Coronary artery (tissue), 2 donors: ENCODE results near the gene SAYSD1.

ENCODE experiments used
- DNase-seq: peaks from one replicate; pipeline ENCODE4 v3.0.0-alpha.2; 2017; ENCODE audit warnings: low spot score
- H3K27ac ChIP-seq, 2 donors: fragments of 200-600 bp; sonication (generic); one replicate each; pipeline ENCODE4 v1.5.1; 2016 to 2019
- H3K4me3 ChIP-seq: fragments of 200-600 bp; sonication (generic); 2 replicates; pipeline ENCODE4 v1.5.1; 2016; ENCODE audit warnings: mild to moderate bottlenecking, moderate library complexity
- TF ChIP-seq, protein P1 (sequence below): fragments of 200-600 bp; sonication (generic); IDR thresholded peaks from one replicate; pipeline ENCODE4 v1.5.1; 2019; ENCODE audit warnings: antibody characterized with exemption

The SAYSD1 gene

DNA sequence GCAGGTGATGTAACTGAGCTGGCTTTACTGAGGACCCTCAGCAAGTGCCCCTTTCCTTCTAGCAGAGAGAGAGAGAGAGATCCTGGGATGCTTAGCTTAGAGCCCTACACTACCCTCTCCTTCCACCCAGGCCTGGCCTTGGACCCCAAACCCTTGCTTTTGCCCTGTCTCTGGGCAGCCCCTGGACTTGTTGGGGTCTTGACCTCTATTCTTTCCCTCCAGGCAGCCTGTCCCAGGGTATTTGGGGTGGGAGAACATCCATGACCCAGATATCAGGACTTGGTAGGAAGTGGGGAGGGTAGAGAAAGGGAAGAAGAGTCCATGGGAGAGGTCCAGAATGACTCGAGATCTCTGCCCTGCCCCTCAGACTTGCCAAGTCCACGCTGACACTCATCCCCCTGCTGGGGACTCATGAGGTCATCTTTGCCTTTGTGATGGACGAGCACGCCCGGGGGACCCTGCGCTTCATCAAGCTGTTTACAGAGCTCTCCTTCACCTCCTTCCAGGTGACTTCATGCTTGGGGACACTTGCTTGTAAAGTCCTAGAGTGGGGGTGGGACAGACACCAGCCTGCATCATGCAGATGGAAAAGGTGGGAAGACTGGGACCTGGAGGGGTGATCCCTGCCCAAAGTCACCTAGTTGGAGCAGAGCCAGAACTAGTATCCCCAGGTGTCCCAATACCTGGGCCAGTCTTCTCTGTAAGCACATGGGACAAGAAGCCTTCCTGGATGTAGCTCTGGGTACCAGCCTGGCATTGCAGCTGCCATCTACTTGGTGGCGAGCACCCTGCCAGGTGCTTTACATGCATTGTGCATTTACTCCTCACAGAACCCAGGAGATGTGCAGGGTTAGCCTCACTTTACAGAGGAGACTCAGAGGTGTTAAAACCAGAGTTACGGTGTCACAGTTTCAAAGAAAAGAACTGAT lies 35.5 kb downstream of the SAYSD1 start:
- TF ChIP-seq, protein P1, sequence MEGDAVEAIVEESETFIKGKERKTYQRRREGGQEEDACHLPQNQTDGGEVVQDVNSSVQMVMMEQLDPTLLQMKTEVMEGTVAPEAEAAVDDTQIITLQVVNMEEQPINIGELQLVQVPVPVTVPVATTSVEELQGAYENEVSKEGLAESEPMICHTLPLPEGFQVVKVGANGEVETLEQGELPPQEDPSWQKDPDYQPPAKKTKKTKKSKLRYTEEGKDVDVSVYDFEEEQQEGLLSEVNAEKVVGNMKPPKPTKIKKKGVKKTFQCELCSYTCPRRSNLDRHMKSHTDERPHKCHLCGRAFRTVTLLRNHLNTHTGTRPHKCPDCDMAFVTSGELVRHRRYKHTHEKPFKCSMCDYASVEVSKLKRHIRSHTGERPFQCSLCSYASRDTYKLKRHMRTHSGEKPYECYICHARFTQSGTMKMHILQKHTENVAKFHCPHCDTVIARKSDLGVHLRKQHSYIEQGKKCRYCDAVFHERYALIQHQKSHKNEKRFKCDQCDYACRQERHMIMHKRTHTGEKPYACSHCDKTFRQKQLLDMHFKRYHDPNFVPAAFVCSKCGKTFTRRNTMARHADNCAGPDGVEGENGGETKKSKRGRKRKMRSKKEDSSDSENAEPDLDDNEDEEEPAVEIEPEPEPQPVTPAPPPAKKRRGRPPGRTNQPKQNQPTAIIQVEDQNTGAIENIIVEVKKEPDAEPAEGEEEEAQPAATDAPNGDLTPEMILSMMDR: no peak
- no peak overlapping the region for H3K27ac ChIP-seq
- DNase-seq: peak; percentile 59
- H3K4me3 ChIP-seq: no peak overlapping the region

DNA sequence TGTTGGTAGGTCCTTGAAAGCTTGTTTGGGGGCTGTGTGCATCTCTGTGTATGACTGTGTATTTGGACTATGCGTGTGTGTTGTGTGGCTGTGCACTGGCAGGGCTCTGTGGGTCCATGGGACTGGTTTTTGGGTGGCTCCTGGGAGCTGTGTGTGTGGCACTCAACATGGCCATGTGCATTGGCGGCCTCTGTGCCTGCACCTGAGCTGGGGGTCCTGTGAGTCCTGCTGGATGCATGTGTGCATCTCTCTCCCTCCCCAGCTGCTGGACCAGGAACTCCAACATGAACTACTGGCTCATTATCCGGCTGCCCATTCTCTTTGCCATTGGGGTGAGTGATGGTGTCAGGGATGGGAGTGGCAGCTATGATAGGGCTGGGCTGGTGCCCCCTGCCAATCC lies 36.3 kb downstream of the SAYSD1 start:
- H3K4me3 ChIP-seq: no peak overlapping the region
- TF ChIP-seq, protein P1: no peak
- no peak overlapping the region for H3K27ac ChIP-seq
- no peak for DNase-seq

DNA sequence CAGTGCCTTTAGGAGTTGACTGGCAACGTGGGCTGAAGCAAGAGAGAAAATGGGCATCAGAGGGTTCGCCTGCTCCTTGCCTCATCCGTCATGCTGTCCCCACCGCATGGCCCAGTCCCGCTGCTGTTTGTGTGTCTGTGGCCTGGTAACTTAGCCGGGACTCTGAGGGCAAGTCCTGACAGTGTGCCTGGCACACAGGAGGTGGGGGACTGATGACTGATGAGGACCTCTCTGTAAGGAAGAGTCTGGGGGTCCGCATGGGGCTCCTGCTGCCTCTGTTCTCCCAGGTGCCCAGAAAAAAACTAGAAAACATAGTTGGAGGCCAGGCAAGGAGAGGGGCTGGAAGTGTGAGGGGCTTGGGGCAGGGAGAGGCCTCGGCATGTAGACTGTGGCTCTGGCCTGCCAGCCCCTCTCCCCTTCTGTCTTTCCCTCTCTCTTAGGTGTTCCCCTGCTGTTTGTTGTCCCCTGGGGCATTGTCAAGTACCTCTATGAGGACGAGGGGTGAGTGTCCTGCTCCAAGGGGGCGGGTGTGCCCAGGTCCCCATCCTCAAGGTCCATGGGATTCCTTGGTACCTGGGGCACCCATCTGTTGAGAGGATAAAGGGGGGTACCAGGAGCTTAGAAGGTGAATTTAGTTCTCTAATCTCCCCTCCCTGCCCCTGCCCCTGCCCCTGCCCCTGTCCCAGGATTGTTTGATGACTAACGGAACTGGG lies 36.9 kb downstream of the SAYSD1 start:
- no peak overlapping the region for H3K27ac ChIP-seq
- TF ChIP-seq, protein P1: no peak
- H3K4me3 ChIP-seq: no peak overlapping the region
- peak; percentile 66 for DNase-seq

DNA sequence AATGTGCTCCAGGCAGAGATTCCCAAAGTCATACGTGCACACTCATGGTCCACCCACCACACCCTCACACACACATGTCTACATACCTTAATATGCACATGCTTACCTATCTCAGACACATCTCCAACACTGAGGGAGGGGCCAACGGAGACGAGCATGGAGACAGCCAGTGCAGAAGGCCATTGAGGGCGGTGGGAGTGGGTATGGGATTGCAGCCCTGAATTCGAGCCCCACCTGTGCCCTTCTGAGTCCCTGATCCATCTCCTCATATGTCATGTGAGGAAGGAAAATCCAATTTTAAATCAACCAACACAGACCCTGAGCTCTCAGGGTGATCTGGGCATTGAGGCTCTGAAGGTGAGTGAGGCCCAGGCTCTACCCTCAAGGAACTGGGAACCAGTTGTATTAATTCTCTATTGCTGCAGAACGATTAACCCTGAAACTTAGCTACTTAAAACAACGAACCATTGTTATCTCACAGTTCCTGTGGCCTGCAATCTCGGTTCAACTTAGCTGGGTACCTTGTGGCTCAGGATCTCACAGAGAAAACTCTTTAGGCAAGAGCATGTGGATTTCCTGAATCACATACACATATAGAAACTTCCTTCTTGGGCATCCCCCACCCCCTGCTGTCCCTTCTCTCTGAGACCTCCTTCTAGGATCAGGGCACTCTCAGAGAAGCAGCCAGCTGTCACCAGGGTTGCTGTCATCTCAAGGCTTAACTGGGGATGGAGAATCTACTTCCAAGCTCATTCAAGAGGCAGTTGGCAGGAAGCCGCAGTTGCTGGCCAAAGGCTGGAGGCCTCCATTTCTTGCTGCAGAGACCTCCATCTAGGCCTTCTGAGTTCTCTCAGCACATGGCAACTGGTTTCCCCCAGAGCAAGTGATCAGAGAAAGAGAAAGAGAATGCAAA lies 38.1 kb downstream of the SAYSD1 start:
- H3K27ac ChIP-seq: no peak overlapping the region
- DNase-seq: no peak
- H3K4me3 ChIP-seq: no peak overlapping the region
- TF ChIP-seq, protein P1: no peak

DNA sequence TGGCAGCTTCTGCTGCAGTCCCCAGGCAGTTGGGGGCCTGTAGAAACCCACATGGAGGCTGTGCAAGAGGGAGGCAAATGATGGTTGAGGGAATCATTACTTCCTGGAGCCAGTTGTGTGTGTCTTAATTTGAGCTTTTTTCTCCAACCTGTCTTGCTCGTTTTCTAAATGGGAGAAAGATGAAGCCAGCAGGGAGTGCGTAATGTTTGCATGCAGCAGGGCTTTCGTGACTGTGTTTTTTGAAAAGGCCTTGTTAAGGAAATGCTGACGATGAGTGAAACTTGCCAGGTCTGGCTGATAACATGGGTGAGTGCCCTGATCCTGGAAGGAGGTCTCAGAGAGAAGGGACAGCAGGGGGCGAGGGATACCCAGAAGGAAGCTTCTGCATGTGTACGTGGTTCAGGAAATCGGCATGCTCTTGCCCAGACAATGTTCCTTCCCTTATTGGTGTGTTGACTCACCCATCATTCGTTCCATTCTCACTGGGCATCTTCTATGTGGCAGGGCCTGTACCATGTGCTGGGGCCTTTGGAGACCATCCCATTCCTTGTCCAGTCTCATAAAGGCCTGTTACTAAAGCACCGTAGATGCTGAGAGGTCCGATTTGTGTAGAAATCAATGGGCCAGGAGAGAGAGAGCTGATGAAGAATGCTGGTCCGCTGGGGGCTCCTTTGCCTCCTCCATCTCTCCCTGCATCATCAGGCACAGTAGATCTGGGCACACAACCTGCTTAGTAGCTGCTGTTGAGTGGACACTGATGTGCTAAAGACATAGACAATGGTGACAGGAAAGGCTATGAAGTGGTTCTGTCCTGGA lies 39.0 kb downstream of the SAYSD1 start:
- TF ChIP-seq, protein P1: no peak
- Histone ChIP-seq H3K4me3 (no peak overlapping the region), H3K27ac (no peak overlapping the region)
- no peak for DNase-seq
